PFSK-1 (cell line): ENCODE results near the gene KCNQ1.

Source experiments
- FOXP2 ChIP-seq: optimal IDR thresholded peaks from 2 replicates; pipeline ENCODE3; 2011; ENCODE audit warnings: borderline replicate concordance, control low read depth, inconsistent platforms; ENCODE audit not compliant: insufficient read depth; ENCODE audit errors: extremely low read length, extremely low read depth
- POLR2AphosphoS5 ChIP-seq: IDR thresholded peaks from 2 replicates; pipeline ENCODE4 v1.6.1; 2012; ENCODE audit warnings: low read depth, mild to moderate bottlenecking, control low read depth, low read length, moderate library complexity
- SIN3A ChIP-seq: IDR thresholded peaks from 2 replicates; pipeline ENCODE4 v1.6.1; 2012; ENCODE audit warnings: mild to moderate bottlenecking, low read length, moderate library complexity, borderline replicate concordance; ENCODE audit not compliant: insufficient read depth
- TAF1 ChIP-seq: IDR thresholded peaks from 2 replicates; pipeline ENCODE4 v1.6.1; 2012; ENCODE audit warnings: low read length, control low read depth, borderline replicate concordance; ENCODE audit not compliant: insufficient read depth
- TF ChIP-seq, protein P1 (sequence below), 2 experiments: IDR thresholded peaks; 2 replicates each; pipeline versions ENCODE4 v1.6.1 to v1.8.0; 2011 to 2012; ENCODE audit warnings: low read depth in 2 of 2, low read length in 2 of 2, control low read depth in 1 of 2, inconsistent platforms in 1 of 2, mild to moderate bottlenecking in 1 of 2, moderate library complexity in 1 of 2; ENCODE audit not compliant: insufficient read depth in 1 of 2

The KCNQ1 gene

DNA sequence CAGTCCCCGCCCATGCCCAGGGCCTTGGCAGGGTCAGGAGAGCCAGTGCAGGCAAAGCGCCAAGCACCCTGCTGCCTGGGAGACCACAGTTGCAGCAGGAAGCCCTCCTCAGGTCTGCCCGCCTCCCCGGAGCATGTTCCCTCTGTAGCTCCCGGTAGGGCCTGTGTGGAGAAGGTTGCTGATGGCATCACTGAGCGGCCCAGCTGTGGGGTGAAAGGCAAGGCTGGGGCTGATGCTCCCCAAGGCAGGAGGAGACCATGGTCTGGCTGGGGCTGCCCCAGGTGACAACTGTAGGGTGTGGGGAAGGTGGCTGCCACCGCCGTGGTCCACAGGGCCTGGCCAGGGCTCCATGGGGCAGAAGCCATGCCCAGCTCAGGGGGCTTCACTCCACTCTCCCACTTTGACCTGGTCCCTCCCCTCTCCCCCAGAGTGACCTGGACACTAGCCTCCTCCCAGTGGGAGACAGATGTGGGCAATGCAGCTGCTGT lies 387.8 kb downstream of the KCNQ1 start:
- TF ChIP-seq TAF1 (no peak), FOXP2 (no peak), SIN3A (no peak), POLR2AphosphoS5 (no peak)
- TF ChIP-seq, protein P1, sequence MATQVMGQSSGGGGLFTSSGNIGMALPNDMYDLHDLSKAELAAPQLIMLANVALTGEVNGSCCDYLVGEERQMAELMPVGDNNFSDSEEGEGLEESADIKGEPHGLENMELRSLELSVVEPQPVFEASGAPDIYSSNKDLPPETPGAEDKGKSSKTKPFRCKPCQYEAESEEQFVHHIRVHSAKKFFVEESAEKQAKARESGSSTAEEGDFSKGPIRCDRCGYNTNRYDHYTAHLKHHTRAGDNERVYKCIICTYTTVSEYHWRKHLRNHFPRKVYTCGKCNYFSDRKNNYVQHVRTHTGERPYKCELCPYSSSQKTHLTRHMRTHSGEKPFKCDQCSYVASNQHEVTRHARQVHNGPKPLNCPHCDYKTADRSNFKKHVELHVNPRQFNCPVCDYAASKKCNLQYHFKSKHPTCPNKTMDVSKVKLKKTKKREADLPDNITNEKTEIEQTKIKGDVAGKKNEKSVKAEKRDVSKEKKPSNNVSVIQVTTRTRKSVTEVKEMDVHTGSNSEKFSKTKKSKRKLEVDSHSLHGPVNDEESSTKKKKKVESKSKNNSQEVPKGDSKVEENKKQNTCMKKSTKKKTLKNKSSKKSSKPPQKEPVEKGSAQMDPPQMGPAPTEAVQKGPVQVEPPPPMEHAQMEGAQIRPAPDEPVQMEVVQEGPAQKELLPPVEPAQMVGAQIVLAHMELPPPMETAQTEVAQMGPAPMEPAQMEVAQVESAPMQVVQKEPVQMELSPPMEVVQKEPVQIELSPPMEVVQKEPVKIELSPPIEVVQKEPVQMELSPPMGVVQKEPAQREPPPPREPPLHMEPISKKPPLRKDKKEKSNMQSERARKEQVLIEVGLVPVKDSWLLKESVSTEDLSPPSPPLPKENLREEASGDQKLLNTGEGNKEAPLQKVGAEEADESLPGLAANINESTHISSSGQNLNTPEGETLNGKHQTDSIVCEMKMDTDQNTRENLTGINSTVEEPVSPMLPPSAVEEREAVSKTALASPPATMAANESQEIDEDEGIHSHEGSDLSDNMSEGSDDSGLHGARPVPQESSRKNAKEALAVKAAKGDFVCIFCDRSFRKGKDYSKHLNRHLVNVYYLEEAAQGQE (IDR thresholded peaks at IDR 0.05; ENCODE audit: insufficient read depth in 1 of 2, low read depth in 2 of 2, low read length in 2 of 2), result no peak

DNA sequence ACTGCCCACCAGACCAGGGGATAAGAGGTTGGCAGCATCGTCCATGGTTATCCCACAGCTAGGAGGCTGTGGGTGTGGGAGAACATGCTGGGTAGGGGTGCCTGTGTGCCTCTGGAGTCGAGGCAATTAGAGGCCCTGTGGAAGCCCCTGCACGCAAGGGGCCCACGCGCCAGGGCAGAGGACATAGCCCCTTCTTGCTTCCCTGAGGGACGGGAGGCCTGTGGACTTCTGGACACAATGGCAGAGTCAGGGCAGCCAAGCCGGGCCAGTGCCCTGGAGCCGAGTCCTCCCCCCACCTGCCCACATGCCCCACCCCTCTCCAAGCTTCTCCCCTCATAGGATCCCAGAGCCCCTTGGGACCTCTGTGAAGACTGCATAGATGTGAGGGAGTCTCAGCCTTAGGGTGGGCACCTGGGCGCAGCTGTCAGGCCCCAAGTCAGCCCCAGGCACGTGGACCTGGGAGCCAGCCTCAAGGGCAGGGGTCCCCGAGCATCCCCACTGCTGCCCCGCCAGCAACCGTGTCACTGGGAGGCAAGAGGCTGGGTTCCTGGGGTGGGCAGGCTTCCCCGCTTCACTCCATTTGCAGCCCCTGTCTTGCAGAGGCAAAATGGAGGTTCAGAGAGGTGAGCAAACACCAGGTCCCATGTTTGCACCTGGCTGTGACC lies 388.4 kb downstream of the KCNQ1 start:
- TF ChIP-seq TAF1 (no peak), FOXP2 (no peak), SIN3A (no peak)
- TF ChIP-seq, protein P1 (IDR thresholded peaks at IDR 0.05; ENCODE audit: insufficient read depth in 1 of 2, low read depth in 2 of 2, low read length in 2 of 2), result no peak

DNA sequence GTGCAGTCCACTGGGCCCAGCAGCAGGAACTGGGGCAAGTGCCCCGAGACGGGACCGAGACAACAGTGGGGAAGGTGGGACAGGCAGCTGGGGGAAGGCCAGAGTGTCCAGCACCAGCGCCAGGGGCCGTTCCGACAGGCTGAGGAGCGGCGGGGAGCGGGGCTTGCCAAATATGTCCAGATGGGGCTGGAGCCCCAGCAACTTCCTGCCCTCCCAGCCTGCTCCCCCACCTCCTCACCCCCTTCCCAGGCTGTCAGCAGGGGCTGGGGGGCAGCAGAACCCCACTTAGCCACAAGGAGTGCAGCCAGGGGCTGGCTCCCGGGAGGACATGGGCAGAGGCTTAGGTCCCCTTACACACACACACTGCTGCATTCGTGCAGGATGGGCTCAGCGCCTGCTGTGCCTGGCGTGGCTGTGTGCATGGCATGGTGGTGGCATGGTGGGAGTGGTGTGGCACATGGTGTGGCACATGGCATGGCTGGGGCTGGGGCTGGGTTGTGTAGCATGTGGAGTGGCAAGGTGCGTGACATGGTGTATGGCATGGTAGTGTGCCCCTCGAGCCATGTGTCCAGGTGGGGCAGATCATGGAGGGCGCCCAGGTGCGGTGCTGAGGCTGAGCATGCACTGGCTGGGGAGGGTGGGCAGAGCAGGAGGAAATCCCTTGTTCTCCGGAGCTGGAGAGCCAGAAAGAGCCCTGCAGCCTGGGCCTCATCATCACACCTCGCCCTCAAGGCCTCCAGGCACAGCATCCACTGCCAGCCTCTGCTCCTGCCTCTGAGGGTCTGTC lies 389.1 kb downstream of the KCNQ1 start:
- no peak for TF ChIP-seq FOXP2
- no peak for TF ChIP-seq SIN3A
- no peak for TF ChIP-seq POLR2AphosphoS5
- TF ChIP-seq, protein P1 (IDR thresholded peaks at IDR 0.05; ENCODE audit: insufficient read depth in 1 of 2, low read depth in 2 of 2, low read length in 2 of 2), result no peak
- no peak for TF ChIP-seq TAF1

DNA sequence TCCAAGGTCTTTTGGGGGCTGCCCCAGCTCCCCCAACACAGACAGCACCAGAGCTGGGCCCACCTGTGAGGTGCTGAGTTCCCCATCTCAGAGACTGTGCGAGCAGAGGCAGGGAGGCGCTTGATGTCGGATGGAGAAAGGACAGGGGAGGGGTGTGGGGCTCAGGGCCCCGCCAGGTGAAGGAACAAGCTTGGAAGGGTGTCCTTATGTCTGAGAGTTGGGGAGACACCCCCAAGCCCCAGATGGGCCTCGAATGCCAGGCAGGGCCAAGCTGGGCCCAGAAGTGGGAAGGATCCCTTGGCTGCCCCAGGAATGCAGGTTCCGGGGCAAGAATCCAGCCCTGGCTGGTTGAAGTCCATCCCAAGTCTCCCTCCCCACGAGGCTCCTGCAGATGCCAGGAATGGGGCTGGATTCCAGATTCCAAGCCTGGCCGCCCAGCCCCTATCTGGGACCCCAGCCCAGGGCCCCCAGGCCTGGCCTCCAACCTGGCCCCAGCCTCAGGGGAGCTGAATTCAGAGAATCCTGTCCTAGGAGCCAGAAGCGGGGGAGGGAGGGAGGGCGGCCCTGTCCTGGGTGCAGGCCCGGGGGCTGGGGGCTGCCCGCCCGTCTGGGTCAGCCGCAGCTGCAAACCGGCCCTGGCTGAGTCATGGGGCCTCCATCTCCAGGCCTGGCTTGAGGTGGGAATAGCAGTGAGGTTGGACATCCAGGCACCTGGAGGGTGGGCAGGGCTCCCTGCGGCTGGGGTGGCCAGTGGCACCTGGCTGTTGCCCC lies 389.9 kb downstream of the KCNQ1 start:
- TF ChIP-seq FOXP2, result no peak
- no peak for TF ChIP-seq TAF1
- TF ChIP-seq SIN3A, result no peak
- TF ChIP-seq, protein P1 (IDR thresholded peaks at IDR 0.05; ENCODE audit: insufficient read depth in 1 of 2, low read depth in 2 of 2, low read length in 2 of 2), result no peak
- no peak for TF ChIP-seq POLR2AphosphoS5
